ENCODE measurements around the gene HSPBP1.

Gene HSPBP1

DNA sequence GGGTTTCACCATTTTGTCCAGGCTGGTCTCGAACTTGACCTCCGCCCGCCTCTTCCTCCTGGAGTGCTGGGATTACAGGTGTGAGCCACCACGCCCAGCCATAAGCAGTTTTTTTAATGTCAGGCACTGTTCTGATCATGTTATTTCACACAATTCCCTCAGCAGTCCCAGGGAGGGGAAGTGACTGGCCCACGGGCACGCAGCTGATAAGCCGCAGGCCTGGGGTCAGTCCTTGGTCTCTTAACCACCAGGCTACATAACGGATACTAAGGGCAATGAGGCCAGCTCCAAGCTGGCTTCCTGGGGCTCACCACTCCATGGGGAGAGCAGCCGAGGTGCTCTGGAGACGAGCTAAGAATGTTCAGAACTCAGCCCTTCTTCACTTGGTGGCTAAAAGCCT is 17.4 kb upstream of the HSPBP1 start:
- no peak for DNase-seq (ENCODE audit: low spot score)
- TF ChIP-seq, protein P1, sequence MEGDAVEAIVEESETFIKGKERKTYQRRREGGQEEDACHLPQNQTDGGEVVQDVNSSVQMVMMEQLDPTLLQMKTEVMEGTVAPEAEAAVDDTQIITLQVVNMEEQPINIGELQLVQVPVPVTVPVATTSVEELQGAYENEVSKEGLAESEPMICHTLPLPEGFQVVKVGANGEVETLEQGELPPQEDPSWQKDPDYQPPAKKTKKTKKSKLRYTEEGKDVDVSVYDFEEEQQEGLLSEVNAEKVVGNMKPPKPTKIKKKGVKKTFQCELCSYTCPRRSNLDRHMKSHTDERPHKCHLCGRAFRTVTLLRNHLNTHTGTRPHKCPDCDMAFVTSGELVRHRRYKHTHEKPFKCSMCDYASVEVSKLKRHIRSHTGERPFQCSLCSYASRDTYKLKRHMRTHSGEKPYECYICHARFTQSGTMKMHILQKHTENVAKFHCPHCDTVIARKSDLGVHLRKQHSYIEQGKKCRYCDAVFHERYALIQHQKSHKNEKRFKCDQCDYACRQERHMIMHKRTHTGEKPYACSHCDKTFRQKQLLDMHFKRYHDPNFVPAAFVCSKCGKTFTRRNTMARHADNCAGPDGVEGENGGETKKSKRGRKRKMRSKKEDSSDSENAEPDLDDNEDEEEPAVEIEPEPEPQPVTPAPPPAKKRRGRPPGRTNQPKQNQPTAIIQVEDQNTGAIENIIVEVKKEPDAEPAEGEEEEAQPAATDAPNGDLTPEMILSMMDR (IDR thresholded peaks at IDR 0.05; ENCODE audit: extremely low read depth, missing control alignments), result no peak

DNA sequence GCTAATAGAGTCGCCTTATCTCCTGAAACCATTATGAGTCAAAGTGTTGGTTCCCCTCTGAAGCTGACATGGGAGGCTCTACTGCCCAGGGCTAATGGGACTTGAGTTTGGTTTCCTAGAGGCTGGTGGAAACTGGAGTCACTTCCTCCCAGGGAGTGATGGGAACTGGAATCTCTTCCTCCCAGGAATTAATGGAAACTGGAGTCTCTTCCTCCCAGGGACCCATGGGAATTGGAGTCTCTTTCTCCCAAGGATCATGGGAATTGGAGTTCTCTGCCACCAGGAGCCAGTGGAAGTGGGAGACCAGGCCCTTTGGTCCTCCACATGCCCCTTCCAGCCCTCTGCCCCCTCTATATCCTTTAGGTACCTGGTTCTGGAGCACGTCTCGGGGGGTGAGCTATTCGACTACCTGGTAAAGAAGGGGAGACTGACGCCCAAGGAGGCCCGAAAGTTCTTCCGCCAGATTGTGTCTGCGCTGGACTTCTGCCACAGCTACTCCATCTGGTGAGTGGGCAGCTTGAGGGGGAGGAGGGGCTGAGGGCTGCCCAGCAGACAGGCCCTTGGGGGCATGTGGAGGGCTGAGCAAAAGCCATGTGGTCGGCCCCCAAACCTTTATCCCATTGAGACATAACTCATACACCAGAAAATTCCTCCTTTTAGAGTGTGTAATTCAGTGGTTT is 9.3 kb upstream of the HSPBP1 start:
- no peak for DNase-seq (ENCODE audit: low spot score)
- TF ChIP-seq, protein P1 (IDR thresholded peaks at IDR 0.05; ENCODE audit: extremely low read depth, missing control alignments), result no peak

DNA sequence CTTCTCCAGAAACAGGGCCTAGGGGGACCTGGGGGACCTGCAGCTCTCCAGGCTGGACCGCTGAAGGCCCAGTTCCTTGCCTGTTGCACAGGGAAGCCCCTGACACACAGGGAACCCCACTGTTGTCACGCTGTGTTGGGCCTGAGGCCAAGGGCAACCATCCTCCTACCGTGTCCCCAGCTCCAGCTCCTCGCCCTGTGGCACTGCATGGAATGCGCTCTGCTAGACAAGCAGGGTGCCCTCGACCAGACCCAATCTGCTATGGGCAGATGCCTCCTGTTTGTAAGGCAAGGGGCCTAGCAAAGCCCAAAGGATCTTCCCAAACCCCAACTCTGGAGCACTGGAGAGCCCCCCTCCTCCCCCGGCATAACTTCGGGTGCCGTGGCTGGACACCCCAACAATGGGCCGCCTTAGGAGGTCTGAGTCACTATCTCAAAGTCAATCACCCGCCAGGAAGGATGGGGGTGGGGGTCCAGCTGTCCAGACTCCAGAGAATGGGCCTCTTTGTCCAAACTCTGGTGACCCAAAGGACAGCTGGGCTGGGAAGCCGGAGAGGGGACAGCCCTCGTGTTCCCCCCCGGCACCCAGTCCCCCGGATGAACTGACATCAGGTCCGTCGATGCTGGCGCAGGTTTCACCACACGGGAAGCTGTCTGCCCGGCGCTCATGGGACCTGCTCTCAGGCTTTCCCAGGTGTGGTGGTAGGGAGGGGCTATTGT is 7.6 kb upstream of the HSPBP1 start:
- no peak for DNase-seq (ENCODE audit: low spot score)
- TF ChIP-seq, protein P1 (IDR thresholded peaks at IDR 0.05; ENCODE audit: extremely low read depth, missing control alignments), result no peak

DNA sequence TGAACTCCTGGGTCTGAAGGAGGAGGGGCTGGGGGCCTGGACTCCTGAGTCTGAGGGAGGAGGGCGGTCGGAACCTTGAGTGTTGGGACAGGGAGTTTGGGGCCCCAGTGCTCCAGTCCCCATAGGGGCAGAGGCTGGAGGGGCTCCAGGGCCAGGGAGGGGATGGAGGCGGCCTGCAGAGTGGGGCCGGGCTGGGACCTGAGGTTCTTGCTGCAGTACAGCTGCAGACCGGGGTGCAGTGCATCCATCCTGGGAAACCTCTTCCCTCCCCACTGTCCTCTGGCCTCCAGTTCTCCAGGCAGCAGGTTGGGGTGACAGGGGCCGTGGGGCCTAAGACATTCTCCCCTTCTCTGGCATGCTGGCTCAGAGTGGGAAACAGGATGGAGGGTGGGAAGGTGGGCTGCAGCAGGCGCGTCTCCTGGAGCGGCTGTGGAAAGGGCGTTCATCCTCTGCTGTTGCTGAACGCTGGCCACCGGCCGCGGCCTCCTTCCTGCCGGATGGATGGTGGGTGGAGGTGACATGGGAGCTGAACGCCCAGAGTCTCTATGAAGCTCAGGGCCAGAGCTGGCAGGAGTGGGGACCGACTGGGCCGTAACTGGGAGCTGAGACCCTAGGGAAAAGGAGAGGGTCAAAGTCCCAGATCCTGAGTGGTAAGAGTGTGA is 5.5 kb upstream of the HSPBP1 start:
- TF ChIP-seq, protein P1 (IDR thresholded peaks at IDR 0.05; ENCODE audit: extremely low read depth, missing control alignments), result no peak
- DNase-seq (ENCODE audit: low spot score), result no peak

DNA sequence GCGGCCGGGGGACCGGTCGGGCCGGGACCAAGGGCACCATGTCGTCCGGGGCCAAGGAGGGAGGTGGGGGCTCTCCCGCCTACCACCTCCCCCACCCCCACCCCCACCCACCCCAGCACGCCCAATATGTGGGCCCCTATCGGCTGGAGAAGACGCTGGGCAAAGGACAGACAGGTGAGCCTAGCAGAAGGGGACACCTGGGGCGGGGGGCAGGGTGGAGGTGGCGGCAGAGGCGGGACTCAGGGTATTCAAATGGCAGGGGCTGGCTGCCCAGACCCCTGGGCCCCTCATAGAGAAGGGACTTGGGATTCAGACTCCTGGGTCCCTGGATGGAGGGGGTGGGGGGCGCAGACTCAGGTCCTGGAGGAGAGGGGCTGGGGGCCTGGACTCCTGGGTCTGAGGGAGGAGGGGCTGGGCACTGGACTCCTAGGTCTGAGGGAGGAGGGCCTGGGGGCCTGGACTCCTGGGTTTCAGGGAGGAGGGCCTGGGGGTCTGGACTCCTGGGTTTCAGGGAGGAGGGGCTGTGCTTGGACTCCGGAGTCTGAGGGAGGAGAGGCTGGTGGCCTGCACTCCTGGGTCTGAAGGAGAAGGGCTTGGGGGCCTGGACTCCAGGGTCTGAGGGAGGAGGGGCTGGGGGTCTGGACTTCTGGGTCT is 4.6 kb upstream of the HSPBP1 start:
- no peak for DNase-seq (ENCODE audit: low spot score)
- TF ChIP-seq, protein P1 (IDR thresholded peaks at IDR 0.05; ENCODE audit: extremely low read depth, missing control alignments), result no peak

DNA sequence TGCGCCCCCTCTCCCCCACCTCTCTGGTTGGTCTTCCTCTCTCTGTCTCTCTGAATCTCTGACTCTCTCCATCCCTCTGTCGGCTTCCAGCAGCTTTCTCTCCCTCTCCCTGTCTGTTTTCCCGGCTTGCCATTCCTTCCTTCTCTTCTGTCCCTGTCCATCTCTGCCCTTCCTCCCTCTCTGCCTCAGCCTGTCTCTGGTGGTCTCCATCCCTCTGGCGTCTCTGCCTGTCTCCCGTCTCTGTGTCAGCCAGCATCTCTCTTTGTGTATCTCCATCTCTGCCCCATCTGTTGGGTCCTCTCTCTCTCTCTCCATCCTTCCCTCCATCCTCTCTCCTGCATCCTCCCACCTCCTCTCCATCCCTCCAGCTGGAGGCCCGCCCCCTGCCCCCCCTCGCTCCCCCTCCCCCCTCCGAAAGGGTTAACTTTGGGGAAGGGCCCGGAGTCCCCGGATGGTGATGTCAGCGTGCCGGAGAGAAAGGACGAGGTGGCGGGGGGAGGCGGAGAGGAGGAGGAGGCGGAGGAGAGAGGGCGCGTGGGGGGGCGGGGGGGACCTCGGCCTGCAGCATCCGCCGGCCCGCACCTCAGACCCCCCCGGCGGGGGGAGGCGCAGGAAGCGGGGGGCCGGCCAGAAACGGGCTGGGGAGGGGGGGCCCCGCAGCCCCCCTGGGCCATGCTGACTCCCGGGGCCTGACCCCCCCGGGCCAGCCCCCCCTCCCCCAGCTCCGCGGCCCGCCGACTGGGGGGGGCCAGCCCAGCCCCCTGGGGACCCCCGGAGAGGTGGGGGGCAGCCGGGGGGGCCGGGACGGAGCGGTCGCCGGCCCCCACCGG is 3.9 kb upstream of the HSPBP1 start, which contains the start of gene BRSK1:
Gene BRSK1, plus strand, starts transcription at position 450 of the 830 bp plus-strand sequence. CDS start 446 bp downstream, outside the sequence.
- no peak for DNase-seq (ENCODE audit: low spot score)
- TF ChIP-seq, protein P1 (IDR thresholded peaks at IDR 0.05; ENCODE audit: extremely low read depth, missing control alignments), result no peak

Data from GM20000 (cell line).